Loucy (cell line): ENCODE results near the gene CDK19.

Experiments
- CTCF ChIP-seq: fragments of 200-600 bp; sonication (generic); conservative IDR thresholded peaks from 2 replicates; pipeline ENCODE4 v1.5.1; 2014; ENCODE audit warnings: mild to moderate bottlenecking, antibody characterized with exemption, low read length
- EZH2phosphoT487 ChIP-seq: fragments of 200-600 bp; IDR thresholded peaks from 2 replicates; pipeline ENCODE4 v1.6.1; 2018; ENCODE audit warnings: antibody characterized with exemption, mild to moderate bottlenecking, moderate library complexity, borderline replicate concordance

DNA sequence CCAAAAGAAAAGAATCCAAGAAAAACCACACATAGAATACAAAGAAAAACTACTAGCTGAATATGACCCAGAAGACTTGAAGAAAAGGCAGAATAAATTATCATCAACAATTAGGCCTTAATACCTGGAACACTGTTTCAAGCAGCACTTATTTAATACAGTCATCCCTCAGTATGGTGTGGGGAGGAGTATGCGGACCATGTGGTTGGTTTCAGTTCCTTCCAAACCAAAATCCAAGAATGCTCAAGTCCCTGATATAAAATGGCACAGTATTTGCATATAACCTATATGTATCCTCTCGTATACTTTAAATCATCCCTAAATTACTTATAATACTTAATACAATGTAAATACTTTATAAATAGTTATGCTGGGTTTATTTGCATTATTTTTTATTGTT, 16.1 kb downstream of the CDK19 start:
- TF ChIP-seq CTCF = no peak
- no peak for TF ChIP-seq EZH2phosphoT487
